ENCODE data around the gene DMD. TPM values are rescaled to one million over a fixed set of nuclear protein-coding genes. Genes with fewer than 3 reads are reported as not detected.
A peak's percentile ranks its signal among the peaks of the same experiment; 100 is the strongest.

The DMD gene
- total and polyA plus RNA-seq, 9 donors = 14.0 to 70.5 (median 37.6) TPM

GRCh38 chrX:31200430-31200829 is 2010.9 kb downstream of the DMD start:
- H3K4me1 ChIP-seq (ENCODE audit: insufficient read depth) = no peaks in the 10 kb centered on the region
- no peak for DNase-seq
- intact Hi-C loops (cut with DNase I) = no loop called here
- TF ChIP-seq EP300 (IDR thresholded peaks at IDR 0.05) = no peak
- H3K27ac ChIP-seq = no peak overlapping the region
- H3K36me3 ChIP-seq = no peaks in the 10 kb centered on the region
- no peaks in the 10 kb centered on the region for H3K27me3 ChIP-seq
- H3K9me3 ChIP-seq = no peaks in the 10 kb centered on the region
- 73 to 90% (median 79%) methylated on average over 1 of the region's 1 CpG for WGBS, 3 donors
- H3K4me3 ChIP-seq = no peak overlapping the region

DNA sequence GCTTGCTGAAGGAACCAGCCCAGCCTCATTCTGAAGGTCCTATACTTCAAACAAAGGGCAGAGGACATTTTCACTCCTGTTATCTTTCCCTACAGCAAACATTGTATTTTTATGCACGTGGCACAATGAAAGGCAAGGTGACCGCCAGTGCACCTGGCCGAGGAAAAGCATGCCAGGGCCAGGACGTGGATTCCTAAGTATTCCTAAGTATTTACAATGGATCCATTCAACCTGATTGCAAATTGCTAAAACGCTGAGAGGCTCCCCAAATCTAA is 2011.6 kb downstream of the DMD start:
- Histone ChIP-seq H3K4me3 (no peak overlapping the region), H3K9me3 (no peaks in the 10 kb centered on the region), H3K36me3 (no peaks in the 10 kb centered on the region), H3K27ac (no peak overlapping the region), H3K4me1 (ENCODE audit: insufficient read depth) (no peaks in the 10 kb centered on the region), H3K27me3 (no peaks in the 10 kb centered on the region)
- TF ChIP-seq CTCF (IDR thresholded peaks at IDR 0.05) (no peak), EP300 (IDR thresholded peaks at IDR 0.05) (no peak), POLR2A (IDR thresholded peaks at IDR 0.05) (no peak)
- DNase-seq = no peak
- WGBS, 3 donors = 56 to 69% (median 58%) methylated on average over 5 of the region's 5 CpGs
- intact Hi-C loops (cut with DNase I) = no loop called here

- Histone ChIP-seq H3K27ac (no peak overlapping the region), H3K27me3 (no peaks in the 10 kb centered on the region), H3K9me3 (no peaks in the 10 kb centered on the region), H3K4me1 (ENCODE audit: insufficient read depth) (no peaks in the 10 kb centered on the region), H3K36me3 (no peaks in the 10 kb centered on the region), H3K4me3 (no peak overlapping the region)
- no peak for DNase-seq
- TF ChIP-seq POLR2A (IDR thresholded peaks at IDR 0.05) = no peak
- no peak for TF ChIP-seq EP300 (IDR thresholded peaks at IDR 0.05)
- no peak for TF ChIP-seq CTCF (IDR thresholded peaks at IDR 0.05)
- WGBS, 3 donors = 40 to 45% (median 41%) methylated on average over 5 of the region's 5 CpGs
- intact Hi-C loops (cut with DNase I) = no loop called here
These were observed 2012.1 kb downstream of the DMD start for GRCh38 chrX:31199056-31199839.

DNA sequence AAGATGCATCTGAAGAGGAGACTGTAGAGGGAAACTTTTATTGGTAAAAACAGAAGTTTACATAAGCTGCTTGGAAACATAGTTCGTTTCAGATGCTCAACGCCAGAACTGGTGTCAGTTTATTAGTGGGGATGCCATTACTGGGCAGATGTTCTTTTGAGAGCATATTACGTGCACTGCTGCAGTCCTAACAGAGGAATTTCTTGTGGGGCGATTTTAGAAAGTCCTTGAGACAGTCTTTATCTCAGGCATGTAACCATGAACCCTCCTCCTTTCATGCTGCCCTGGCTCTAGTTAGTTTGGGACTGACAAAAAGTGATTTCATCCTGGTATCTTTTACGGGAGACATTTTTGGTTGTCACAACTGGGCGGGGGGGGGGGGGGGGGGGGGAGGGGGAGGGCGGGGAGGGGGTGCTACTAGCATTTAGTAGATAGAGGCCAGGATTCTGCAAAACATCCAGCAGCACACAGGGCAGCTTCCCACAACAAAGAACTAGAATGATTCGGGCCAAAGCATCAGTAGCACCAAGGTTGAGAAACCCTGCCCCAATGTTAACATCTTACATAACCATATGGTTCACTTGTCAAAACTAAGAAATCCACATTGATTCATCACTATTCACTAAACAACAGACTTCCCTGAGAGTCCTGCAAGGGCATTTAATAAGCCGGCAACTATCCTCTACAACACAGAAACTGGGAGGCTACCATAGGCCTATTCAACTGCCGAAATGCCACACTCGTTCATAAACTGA is 2021.0 kb downstream of the DMD start:
- Histone ChIP-seq H3K27me3 (no peaks in the 10 kb centered on the region), H3K9me3 (no peaks in the 10 kb centered on the region), H3K27ac (peak overlapping the region in 1 of 2 donors; percentile 15), H3K36me3 (no peaks in the 10 kb centered on the region), H3K4me1 (ENCODE audit: insufficient read depth) (peaks cover 2% of the 10 kb centered on the region), H3K4me3 (no peak overlapping the region)
- TF ChIP-seq POLR2A (IDR thresholded peaks at IDR 0.05) (no peak), CTCF (IDR thresholded peaks at IDR 0.05) (no peak), EP300 (IDR thresholded peaks at IDR 0.05) (no peak)
- peak in 1 of 5 donors; percentile 15 for DNase-seq
- 32 to 45% (median 42%) methylated on average over 10 to 11 of the region's 11 CpGs for WGBS, 3 donors
- intact Hi-C loops (cut with DNase I) = no loop called here

All from ovary (tissue), 9 donors.